ENCODE measurements around the gene PSMC4. TPM values are rescaled to one million over a fixed set of nuclear protein-coding genes. Genes with fewer than 3 reads are reported as not detected.
A peak's percentile ranks its signal among the peaks of the same experiment; 100 is the strongest.

The PSMC4 gene
- total RNA-seq, 1 experiment from 2014 or later, result 2,386 TPM

GRCh38 chr19:39983695-39984300, 12.8 kb downstream of the PSMC4 start:
- peaks cover 43% of the 10 kb centered on the region for H3K36me3 ChIP-seq (ENCODE audit: control insufficient read depth, insufficient read depth, low read length)
- no peak for DNase-seq (ENCODE audit: low read depth, low spot score)
- no peak overlapping the region for H3K27ac ChIP-seq (ENCODE audit: low read length)
- peak; percentile 20 for ATAC-seq
- TF ChIP-seq CTCF (IDR thresholded peaks at IDR 0.05) (no peak), REST (IDR thresholded peaks at IDR 0.05; ENCODE audit: insufficient read depth in 1 of 2, low read depth in 2 of 2, low read length in 1 of 2) (no peak), TCF7L2 (IDR thresholded peaks at IDR 0.05; ENCODE audit: low read depth, low read length) (no peak), POLR2AphosphoS5 (IDR thresholded peaks at IDR 0.05; ENCODE audit: low read depth, low read length) (no peak), SIN3A (IDR thresholded peaks at IDR 0.05; ENCODE audit: borderline replicate concordance, insufficient read depth, low read depth, low read length) (no peak)
- H3K9me3 ChIP-seq (ENCODE audit: control insufficient read depth, insufficient read depth, low read depth, low read length), result peaks cover 63% of the 10 kb centered on the region
- H3K4me1 ChIP-seq (ENCODE audit: control insufficient read depth, insufficient read depth, low read length), result no peaks in the 10 kb centered on the region
- CTCF ChIA-PET, result interaction anchor here (0.6 to 2.3 kb wide), 2 partner anchors 13 to 27 kb away, joined by 5 to 9 read pairs; partner anchors contain the start of gene PSMC4
- in situ Hi-C loops (cut with HindIII; ENCODE audit: low pct_unique_long_range_greater_than_20kb, low sequenced_read_pairs), result no loop called here
- TSS peak; percentile 0 for BruUV-seq (replicated peaks)
- intact Hi-C loops (cut with micrococcal nuclease; ENCODE audit: unreplicated experiment), result no loop called here
- POLR2A ChIA-PET, result interaction anchor here (0.7 to 0.9 kb wide), 2 partner anchors 10 to 146 kb away, joined by 3 to 4 read pairs; no protein-coding TSS in a partner anchor
- no peak overlapping the region for H3K4me3 ChIP-seq (ENCODE audit: low read depth in 2 of 2, low read length in 2 of 2)
- H3K27me3 ChIP-seq (ENCODE audit: control insufficient read depth, insufficient read depth, low read length), result no peaks in the 10 kb centered on the region

- no TSS peak for BruUV-seq (replicated peaks)
- Histone ChIP-seq H3K27ac (ENCODE audit: low read length) (no peak overlapping the region), H3K9me3 (ENCODE audit: control insufficient read depth, insufficient read depth, low read depth, low read length) (peaks cover 75% of the 10 kb centered on the region), H3K36me3 (ENCODE audit: control insufficient read depth, insufficient read depth, low read length) (peaks cover 17% of the 10 kb centered on the region), H3K27me3 (ENCODE audit: control insufficient read depth, insufficient read depth, low read length) (no peaks in the 10 kb centered on the region), H3K4me3 (ENCODE audit: low read depth in 2 of 2, low read length in 2 of 2) (no peak overlapping the region), H3K4me1 (ENCODE audit: control insufficient read depth, insufficient read depth, low read length) (no peaks in the 10 kb centered on the region)
- DNase-seq (ENCODE audit: low read depth, low spot score), result no peak
- intact Hi-C loops (cut with micrococcal nuclease; ENCODE audit: unreplicated experiment) (no loop called here), in situ Hi-C loops (cut with HindIII; ENCODE audit: low pct_unique_long_range_greater_than_20kb, low sequenced_read_pairs) (no loop called here)
- ATAC-seq, result no peak
- ChIA-PET CTCF (no interaction called here), POLR2A (interaction anchor here (0.5 to 1.2 kb wide), 4 partner anchors 11 to 1320 kb away, joined by 3 read pairs; no protein-coding TSS in a partner anchor)
- TF ChIP-seq POLR2AphosphoS5 (IDR thresholded peaks at IDR 0.05; ENCODE audit: low read depth, low read length), result no peak
- TF ChIP-seq REST (IDR thresholded peaks at IDR 0.05; ENCODE audit: insufficient read depth in 1 of 2, low read depth in 2 of 2, low read length in 1 of 2), result no peak
- no peak for TF ChIP-seq SIN3A (IDR thresholded peaks at IDR 0.05; ENCODE audit: borderline replicate concordance, insufficient read depth, low read depth, low read length)
- TF ChIP-seq TCF7L2 (IDR thresholded peaks at IDR 0.05; ENCODE audit: low read depth, low read length), result no peak
- no peak for TF ChIP-seq CTCF (IDR thresholded peaks at IDR 0.05)
These were observed 15.7 kb downstream of the PSMC4 start for GRCh38 chr19:39986643-39987042.
